Caco-2 (cell line): ENCODE measurements around the gene KIF2C. TPM values are rescaled to one million over a fixed set of nuclear protein-coding genes. Genes with fewer than 3 reads are reported as not detected.

ENCODE experiments used
- BruUV-seq: library from RNA; stranded (reverse); fragments of 400-500 nt; replicated peaks from 2 replicates; lab custom pipeline; 2021; lab: Mats Ljungman, UMichigan
- CTCF ChIA-PET: fragments of 300-600 bp; sonication (Branson Sonifier 250); formaldehyde crosslinking; loops from one replicate; lab custom pipeline; 2022; ENCODE audit warnings: antibody characterized with exemption; lab: Charles Lee
- POLR2A ChIA-PET: fragments of 300-600 bp; sonication (Branson Sonifier 250); formaldehyde crosslinking; loops from one replicate; lab custom pipeline; 2022; ENCODE audit warnings: antibody characterized with exemption; lab: Charles Lee
- DNase-seq, 2 experiments: peaks; one replicate each; pipeline versions ENCODE4 v3.0.0 to v3.0.0-alpha.2; 2020 to 2022
- H3K27me3 ChIP-seq: replicated peaks from 2 replicates; pipeline ENCODE4 v1.6.0; 2011; ENCODE audit warnings: low read length; ENCODE audit not compliant: control insufficient read depth, insufficient read depth
- H3K36me3 ChIP-seq: 2 replicates; pipeline ENCODE4 v1.5.1; 2011; ENCODE audit warnings: low read length; ENCODE audit not compliant: control insufficient read depth, insufficient read depth
- H3K4me1 ChIP-seq: fragments of 250-450 bp; sonication (Bioruptor Pico); 2 replicates; pipeline ENCODE4 v1.5.1; 2020; ENCODE audit warnings: mild to moderate bottlenecking
- H3K4me3 ChIP-seq: 2 replicates; pipeline ENCODE4 v1.5.1; 2011; ENCODE audit warnings: low read depth, mild to moderate bottlenecking, control low read depth, low read length
- H3K9me3 ChIP-seq: fragments of 250-450 bp; sonication (Bioruptor Pico); 2 replicates; pipeline ENCODE4 v1.5.1; 2020; ENCODE audit warnings: mild to moderate bottlenecking, moderate library complexity
- H3K27ac Mint-ChIP-seq: one replicate; pipeline ENCODE4 v1.8.0; 2022; ENCODE audit warnings: mixed read lengths; ENCODE audit not compliant: unreplicated experiment
- H3K27me3 Mint-ChIP-seq: one replicate; pipeline ENCODE4 v1.8.0; 2022; ENCODE audit warnings: mixed read lengths; ENCODE audit not compliant: insufficient read depth, unreplicated experiment
- H3K36me3 Mint-ChIP-seq: one replicate; pipeline ENCODE4 v1.8.0; 2022; ENCODE audit warnings: mild to moderate bottlenecking, mixed read lengths; ENCODE audit not compliant: insufficient read depth, unreplicated experiment
- H3K4me1 Mint-ChIP-seq: one replicate; pipeline ENCODE4 v1.8.0; 2022; ENCODE audit warnings: low read depth, mixed read lengths; ENCODE audit not compliant: unreplicated experiment
- H3K4me3 Mint-ChIP-seq: one replicate; pipeline ENCODE4 v1.8.0; 2022; ENCODE audit warnings: mild to moderate bottlenecking, moderate library complexity, mixed read lengths; ENCODE audit not compliant: unreplicated experiment
- H3K9me3 Mint-ChIP-seq: one replicate; pipeline ENCODE4 v1.8.0; 2022; ENCODE audit warnings: mixed read lengths; ENCODE audit not compliant: unreplicated experiment
- intact Hi-C: fragments of 100-400 bp; cut with micrococcal nuclease; formaldehyde crosslinking; loops from one replicate; pipeline ENCODE4 v1.10.0; 2022; ENCODE audit not compliant: unreplicated experiment
- total RNA-seq: library from RNA; stranded (reverse); gene quantifications from 2 replicates; pipeline ENCODE4 v1.2.3, GENCODE V29; 2022
- TF ChIP-seq, protein P1 (sequence below), 2 experiments: fragments of 200-600 bp in 1 of 2; IDR thresholded peaks; 1 replicate in 1 of 2; 2 replicates in 1 of 2; pipeline versions ENCODE4 v1.5.1 to v1.8.0; 2011 to 2022; ENCODE audit warnings: antibody characterized with exemption in 1 of 2, control low read depth in 1 of 2, inconsistent platforms in 1 of 2, low read depth in 1 of 2, low read length in 1 of 2, mild to moderate bottlenecking in 1 of 2, moderate library complexity in 1 of 2; ENCODE audit not compliant: insufficient read depth in 1 of 2, severe bottlenecking in 1 of 2, unreplicated experiment in 1 of 2

KIF2C gene
- total RNA-seq, 1 experiment from 2014 or later: 61.0 TPM

DNA sequence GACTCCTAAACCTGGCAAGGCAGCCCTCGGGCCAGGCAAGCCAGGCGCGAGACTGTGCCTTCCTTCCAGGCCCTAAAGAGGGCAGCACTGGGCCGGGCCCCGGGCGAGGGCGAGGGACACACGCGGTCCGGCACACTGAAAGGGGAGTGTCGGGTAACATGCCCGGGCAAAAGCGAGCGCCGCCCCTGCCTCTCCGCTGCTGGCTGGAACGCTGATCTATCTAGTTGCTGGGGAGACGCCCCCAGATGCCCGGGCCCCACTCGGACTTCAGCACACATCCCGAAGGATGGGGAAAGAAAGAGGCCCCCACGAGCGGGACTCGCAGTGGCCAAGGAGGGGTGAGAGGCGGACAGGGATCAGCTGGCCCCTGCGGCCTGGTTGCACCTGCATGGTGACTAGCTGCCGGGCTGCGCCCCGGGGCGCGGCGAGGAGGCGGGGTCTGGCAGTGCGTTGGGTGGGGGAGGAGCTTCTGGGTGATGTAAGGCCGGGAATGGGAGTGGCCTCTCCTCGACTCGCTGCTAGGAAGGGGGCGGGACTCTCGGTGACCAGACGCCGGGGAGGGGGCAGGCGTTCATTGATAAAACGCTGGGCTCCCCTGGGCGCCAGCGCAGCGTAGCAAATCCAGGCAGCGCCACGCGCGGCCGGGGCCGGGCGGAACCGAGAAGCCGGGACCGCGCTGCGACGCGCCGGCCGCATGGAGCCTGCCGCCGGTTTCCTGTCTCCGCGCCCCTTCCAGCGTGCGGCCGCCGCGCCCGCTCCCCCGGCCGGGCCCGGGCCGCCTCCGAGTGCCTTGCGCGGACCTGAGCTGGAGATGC is 60.3 kb downstream of the KIF2C start, which contains the start of gene PLK3:
PLK3 (plus strand) TSS at position 608 of the 815 bp plus-strand sequence; CDS start at position 695, 87 bp downstream.
- Histone ChIP-seq H3K4me1 (no peaks in the 10 kb centered on the region), H3K36me3 (no peaks in the 10 kb centered on the region), H3K4me3 (peak within 1 kb of the TSS; percentile 77), H3K9me3 (no peaks in the 10 kb centered on the region), H3K27me3 (no peaks in the 10 kb centered on the region)
- TSS peak; percentile 70 for BruUV-seq
- CTCF ChIA-PET: interaction anchor here (0.6 to 1.3 kb wide), 11 partner anchors 9 to 126 kb away, joined by 3 to 13 read pairs (median 4); partner anchors contain the start of genes ARMH1, BTBD19, RNU5D-1 and RPS8
- Mint-ChIP-seq H3K9me3 (no peaks in the 10 kb centered on the region), H3K4me3 (peak within 1 kb of the TSS; percentile 97), H3K27me3 (no peaks in the 10 kb centered on the region), H3K4me1 (peaks cover 8% of the 10 kb centered on the region), H3K36me3 (peaks cover 11% of the 10 kb centered on the region), H3K27ac (peak within 1 kb of the TSS; percentile 99)
- TF ChIP-seq, protein P1, sequence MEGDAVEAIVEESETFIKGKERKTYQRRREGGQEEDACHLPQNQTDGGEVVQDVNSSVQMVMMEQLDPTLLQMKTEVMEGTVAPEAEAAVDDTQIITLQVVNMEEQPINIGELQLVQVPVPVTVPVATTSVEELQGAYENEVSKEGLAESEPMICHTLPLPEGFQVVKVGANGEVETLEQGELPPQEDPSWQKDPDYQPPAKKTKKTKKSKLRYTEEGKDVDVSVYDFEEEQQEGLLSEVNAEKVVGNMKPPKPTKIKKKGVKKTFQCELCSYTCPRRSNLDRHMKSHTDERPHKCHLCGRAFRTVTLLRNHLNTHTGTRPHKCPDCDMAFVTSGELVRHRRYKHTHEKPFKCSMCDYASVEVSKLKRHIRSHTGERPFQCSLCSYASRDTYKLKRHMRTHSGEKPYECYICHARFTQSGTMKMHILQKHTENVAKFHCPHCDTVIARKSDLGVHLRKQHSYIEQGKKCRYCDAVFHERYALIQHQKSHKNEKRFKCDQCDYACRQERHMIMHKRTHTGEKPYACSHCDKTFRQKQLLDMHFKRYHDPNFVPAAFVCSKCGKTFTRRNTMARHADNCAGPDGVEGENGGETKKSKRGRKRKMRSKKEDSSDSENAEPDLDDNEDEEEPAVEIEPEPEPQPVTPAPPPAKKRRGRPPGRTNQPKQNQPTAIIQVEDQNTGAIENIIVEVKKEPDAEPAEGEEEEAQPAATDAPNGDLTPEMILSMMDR (IDR thresholded peaks at IDR 0.05; ENCODE audit: insufficient read depth in 1 of 2, low read depth in 1 of 2, low read length in 1 of 2, severe bottlenecking in 1 of 2, unreplicated experiment in 1 of 2): peak; percentile 72 to 89
- POLR2A ChIA-PET: interaction anchor here (0.6 to 2.7 kb wide), 15 partner anchors 9 to 1541 kb away, joined by 3 to 43 read pairs (median 4); partner anchors contain the start of genes BTBD19, NSUN4 and RPS8
- intact Hi-C loops: loop anchor here (2.0 kb wide), 1 partner anchor 15 kb away; no protein-coding TSS in a partner anchor
- DNase-seq: peak; percentile 97

DNA sequence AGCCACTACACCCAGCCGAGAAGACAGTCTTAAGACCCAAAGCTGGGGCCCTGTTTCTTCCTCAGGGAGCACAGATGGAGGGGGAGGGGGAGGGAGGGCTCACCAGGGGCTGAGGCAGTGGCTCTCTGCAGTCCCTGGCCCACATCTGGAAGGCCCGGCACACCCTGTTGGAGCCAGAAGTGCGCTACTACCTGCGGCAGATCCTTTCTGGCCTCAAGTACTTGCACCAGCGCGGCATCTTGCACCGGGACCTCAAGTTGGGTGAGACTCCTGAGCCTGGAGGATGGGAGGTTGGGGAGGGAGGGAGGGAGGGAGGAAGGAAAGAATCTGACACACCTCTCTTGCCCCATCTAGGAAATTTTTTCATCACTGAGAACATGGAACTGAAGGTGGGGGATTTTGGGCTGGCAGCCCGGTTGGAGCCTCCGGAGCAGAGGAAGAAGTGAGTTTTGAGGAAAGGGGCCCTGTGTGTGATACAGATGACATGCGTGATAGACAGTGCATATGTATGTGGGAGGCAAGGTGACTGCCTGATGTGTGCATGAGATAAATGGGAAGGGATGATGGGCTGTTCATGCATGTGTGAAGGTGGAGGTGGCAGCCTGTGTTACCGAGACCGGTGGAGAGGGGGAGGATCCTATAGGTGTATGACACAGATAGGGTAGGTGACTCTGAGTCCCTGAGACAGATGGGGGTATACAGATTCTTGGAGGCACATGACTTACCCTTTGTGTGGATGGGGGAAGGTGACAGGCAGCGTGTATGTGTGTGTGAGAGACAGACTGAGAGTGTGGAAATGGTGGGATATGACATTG is 62.1 kb downstream of the KIF2C start:
- no TSS peak for BruUV-seq
- TF ChIP-seq, protein P1 (IDR thresholded peaks at IDR 0.05; ENCODE audit: insufficient read depth in 1 of 2, low read depth in 1 of 2, low read length in 1 of 2, severe bottlenecking in 1 of 2, unreplicated experiment in 1 of 2): no peak
- DNase-seq: no peak
- Histone ChIP-seq H3K36me3 (no peaks in the 10 kb centered on the region), H3K4me3 (no peak overlapping the region), H3K9me3 (no peaks in the 10 kb centered on the region), H3K27me3 (no peaks in the 10 kb centered on the region), H3K4me1 (peaks cover 9% of the 10 kb centered on the region)
- peaks cover 8% of the 10 kb centered on the region for H3K4me1 Mint-ChIP-seq
- ChIA-PET POLR2A (interaction anchor here (2.7 kb wide), 1 partner anchor 18 kb away, joined by 43 read pairs; no protein-coding TSS in a partner anchor), CTCF (no interaction called here)
- H3K36me3 Mint-ChIP-seq: peaks cover 16% of the 10 kb centered on the region
- peak overlapping the region; percentile 24 for H3K4me3 Mint-ChIP-seq
- H3K9me3 Mint-ChIP-seq: no peaks in the 10 kb centered on the region
- intact Hi-C loops: no loop called here
- no peaks in the 10 kb centered on the region for H3K27me3 Mint-ChIP-seq
- peak overlapping the region; percentile 2 for H3K27ac Mint-ChIP-seq
